Tibial artery (tissue), 4 donors: Measurements from ENCODE around the gene CCNG1.

Experiments
- DNase-seq, 2 donors: peaks; one replicate each; pipeline ENCODE4 v3.0.0-alpha.2; 2019
- H3K27ac ChIP-seq, 2 donors: fragments of 200-600 bp; sonication (generic) in 1 of 2; 1 replicate in 1 of 2; 2 replicates in 1 of 2; pipeline ENCODE4 v1.5.1; 2018 to 2019; ENCODE audit warnings: mild to moderate bottlenecking in 1 of 2
- H3K27me3 ChIP-seq, 2 donors: fragments of 200-600 bp; sonication (generic) in 1 of 2; one replicate each; pipeline versions ENCODE4 v1.5.1 to v1.6.0; 2016 to 2019
- H3K36me3 ChIP-seq, 3 donors: fragments of 200-600 bp; sonication (generic) in 2 of 3; one replicate each; pipeline ENCODE4 v1.5.1; 2016 to 2019; ENCODE audit warnings: mild to moderate bottlenecking in 2 of 3
- H3K4me1 ChIP-seq, 4 donors: fragments of 200-600 bp; sonication (generic) in 2 of 4; 1 replicate in 3 of 4; 2 replicates in 1 of 4; pipeline ENCODE4 v1.5.1; 2016 to 2019
- H3K4me3 ChIP-seq, 2 donors: fragments of 200-600 bp; sonication (generic) in 1 of 2; 1 replicate in 1 of 2; 2 replicates in 1 of 2; pipeline ENCODE4 v1.5.1; 2018 to 2019; ENCODE audit warnings: mild to moderate bottlenecking in 2 of 2
- H3K9me3 ChIP-seq, 3 donors: fragments of 200-600 bp; sonication (generic) in 1 of 3; one replicate each; pipeline ENCODE4 v1.5.1; 2016 to 2019
- CTCF ChIP-seq, 2 experiments: fragments of 200-600 bp in 1 of 2; fragments of 450-650 bp in 1 of 2; IDR thresholded peaks; one replicate each; pipeline ENCODE4 v1.5.1; 2017 to 2019; ENCODE audit warnings: antibody characterized with exemption in 2 of 2, mild to moderate bottlenecking in 1 of 2, moderate library complexity in 1 of 2
- intact Hi-C: fragments of 100-400 bp; cut with DNase I; formaldehyde crosslinking; loops from one replicate; pipeline ENCODE4 v1.15.0; 2023; ENCODE audit warnings: low total_unique reads

The CCNG1 gene

GRCh38 chr5:163402007-163402406 lies 35.4 kb upstream of the CCNG1 start:
- H3K27ac ChIP-seq: no peak overlapping the region
- no peak for TF ChIP-seq CTCF (IDR thresholded peaks at IDR 0.05)
- intact Hi-C loops: no loop called here

GRCh38 chr5:163404364-163405173 lies 32.8 kb upstream of the CCNG1 start:
- Histone ChIP-seq H3K9me3 (no peaks in the 10 kb centered on the region), H3K27ac (no peak overlapping the region), H3K4me1 (peaks cover 0 to 10% (median 2%) of the 10 kb centered on the region in 4 donors), H3K27me3 (peaks cover 0 to 3% of the 10 kb centered on the region in 2 donors), H3K4me3 (no peak overlapping the region), H3K36me3 (no peaks in the 10 kb centered on the region)
- DNase-seq: no peak
- no peak for TF ChIP-seq CTCF (IDR thresholded peaks at IDR 0.05)
- intact Hi-C loops: no loop called here

More at GRCh38 chr5:163402007-163402406, 35.4 kb upstream of the CCNG1 start:
- Histone ChIP-seq H3K4me3 (no peak overlapping the region), H3K4me1 (no peaks in the 10 kb centered on the region), H3K27me3 (peaks cover 0 to 3% of the 10 kb centered on the region in 2 donors), H3K9me3 (no peaks in the 10 kb centered on the region), H3K36me3 (no peaks in the 10 kb centered on the region)
- DNase-seq: no peak

- Histone ChIP-seq H3K9me3 (no peaks in the 10 kb centered on the region), H3K27me3 (no peaks in the 10 kb centered on the region), H3K27ac (no peak overlapping the region), H3K36me3 (no peaks in the 10 kb centered on the region), H3K4me3 (no peak overlapping the region), H3K4me1 (peaks cover 0 to 10% (median 2%) of the 10 kb centered on the region in 4 donors)
- DNase-seq: no peak
- no peak for TF ChIP-seq CTCF (IDR thresholded peaks at IDR 0.05)
- intact Hi-C loops: no loop called here
These were observed 30.2 kb upstream of the CCNG1 start for GRCh38 chr5:163407034-163407655.

GRCh38 chr5:163408311-163408923 lies 29.0 kb upstream of the CCNG1 start:
- peak; percentile 78 to 86 for TF ChIP-seq CTCF (IDR thresholded peaks at IDR 0.05)
- H3K4me3 ChIP-seq: no peak overlapping the region
- DNase-seq: peak; percentile 33 to 69
- intact Hi-C loops: no loop called here
- H3K27ac ChIP-seq: no peak overlapping the region
- no peaks in the 10 kb centered on the region for H3K9me3 ChIP-seq
- no peaks in the 10 kb centered on the region for H3K27me3 ChIP-seq
- no peaks in the 10 kb centered on the region for H3K36me3 ChIP-seq
- H3K4me1 ChIP-seq: peaks cover 0 to 10% (median 2%) of the 10 kb centered on the region in 4 donors

- Histone ChIP-seq H3K4me1 (peaks cover 0 to 10% (median 2%) of the 10 kb centered on the region in 4 donors), H3K36me3 (no peaks in the 10 kb centered on the region), H3K4me3 (no peak overlapping the region), H3K27me3 (peaks cover 0 to under 1% of the 10 kb centered on the region in 2 donors), H3K9me3 (no peaks in the 10 kb centered on the region), H3K27ac (no peak overlapping the region)
- no peak for TF ChIP-seq CTCF (IDR thresholded peaks at IDR 0.05)
- intact Hi-C loops: no loop called here
- no peak for DNase-seq
These were observed 28.0 kb upstream of the CCNG1 start for GRCh38 chr5:163409384-163409783.
